Placental pericyte (primary cell): ENCODE results near the gene PVR. TPM values are rescaled to one million over a fixed set of nuclear protein-coding genes. Genes with fewer than 3 reads are reported as not detected.

ENCODE experiments used
- total RNA-seq: library from RNA; depleted of rRNA; stranded (reverse); fragments of >200 nt; gene quantifications from 2 replicates; pipeline ENCODE4 v1.2.3, GENCODE V29; 2012

PVR gene, protein sequence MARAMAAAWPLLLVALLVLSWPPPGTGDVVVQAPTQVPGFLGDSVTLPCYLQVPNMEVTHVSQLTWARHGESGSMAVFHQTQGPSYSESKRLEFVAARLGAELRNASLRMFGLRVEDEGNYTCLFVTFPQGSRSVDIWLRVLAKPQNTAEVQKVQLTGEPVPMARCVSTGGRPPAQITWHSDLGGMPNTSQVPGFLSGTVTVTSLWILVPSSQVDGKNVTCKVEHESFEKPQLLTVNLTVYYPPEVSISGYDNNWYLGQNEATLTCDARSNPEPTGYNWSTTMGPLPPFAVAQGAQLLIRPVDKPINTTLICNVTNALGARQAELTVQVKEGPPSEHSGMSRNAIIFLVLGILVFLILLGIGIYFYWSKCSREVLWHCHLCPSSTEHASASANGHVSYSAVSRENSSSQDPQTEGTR
- total RNA-seq, result 95.6 and 162 TPM in 2 replicates

DNA sequence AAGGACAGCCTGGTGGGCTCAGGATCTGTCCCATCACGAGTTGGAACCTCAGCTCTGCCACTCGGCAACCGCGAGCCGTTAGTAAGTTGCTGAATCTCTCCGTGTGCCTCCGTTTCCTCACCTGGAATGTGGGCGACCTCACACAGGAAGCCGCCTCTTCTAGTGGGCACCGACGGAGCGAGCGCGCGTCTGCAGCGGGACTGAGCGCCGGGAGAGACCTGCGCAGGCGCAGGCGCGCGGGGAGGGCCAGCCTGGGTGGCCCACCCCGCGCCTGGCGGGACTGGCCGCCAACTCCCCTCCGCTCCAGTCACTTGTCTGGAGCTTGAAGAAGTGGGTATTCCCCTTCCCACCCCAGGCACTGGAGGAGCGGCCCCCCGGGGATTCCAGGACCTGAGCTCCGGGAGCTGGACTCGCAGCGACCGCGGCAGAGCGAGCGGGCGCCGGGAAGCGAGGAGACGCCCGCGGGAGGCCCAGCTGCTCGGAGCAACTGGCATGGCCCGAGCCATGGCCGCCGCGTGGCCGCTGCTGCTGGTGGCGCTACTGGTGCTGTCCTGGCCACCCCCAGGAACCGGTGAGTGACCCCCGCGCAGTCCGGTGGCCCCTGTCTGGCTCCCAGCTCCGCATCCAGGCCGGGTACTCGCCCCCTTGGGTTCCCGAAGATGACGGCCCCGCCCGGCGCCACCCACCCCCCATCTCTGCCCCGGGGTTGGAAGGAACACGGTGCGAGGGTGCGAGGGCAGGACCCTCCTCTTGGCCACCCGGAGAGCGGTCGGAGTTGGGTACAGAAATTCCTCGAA, at the start of gene PVR:
Gene PVR (plus strand): TSS at position 306 of the 797 bp plus-strand sequence. CDS start 187 bp downstream, at position 493.

DNA sequence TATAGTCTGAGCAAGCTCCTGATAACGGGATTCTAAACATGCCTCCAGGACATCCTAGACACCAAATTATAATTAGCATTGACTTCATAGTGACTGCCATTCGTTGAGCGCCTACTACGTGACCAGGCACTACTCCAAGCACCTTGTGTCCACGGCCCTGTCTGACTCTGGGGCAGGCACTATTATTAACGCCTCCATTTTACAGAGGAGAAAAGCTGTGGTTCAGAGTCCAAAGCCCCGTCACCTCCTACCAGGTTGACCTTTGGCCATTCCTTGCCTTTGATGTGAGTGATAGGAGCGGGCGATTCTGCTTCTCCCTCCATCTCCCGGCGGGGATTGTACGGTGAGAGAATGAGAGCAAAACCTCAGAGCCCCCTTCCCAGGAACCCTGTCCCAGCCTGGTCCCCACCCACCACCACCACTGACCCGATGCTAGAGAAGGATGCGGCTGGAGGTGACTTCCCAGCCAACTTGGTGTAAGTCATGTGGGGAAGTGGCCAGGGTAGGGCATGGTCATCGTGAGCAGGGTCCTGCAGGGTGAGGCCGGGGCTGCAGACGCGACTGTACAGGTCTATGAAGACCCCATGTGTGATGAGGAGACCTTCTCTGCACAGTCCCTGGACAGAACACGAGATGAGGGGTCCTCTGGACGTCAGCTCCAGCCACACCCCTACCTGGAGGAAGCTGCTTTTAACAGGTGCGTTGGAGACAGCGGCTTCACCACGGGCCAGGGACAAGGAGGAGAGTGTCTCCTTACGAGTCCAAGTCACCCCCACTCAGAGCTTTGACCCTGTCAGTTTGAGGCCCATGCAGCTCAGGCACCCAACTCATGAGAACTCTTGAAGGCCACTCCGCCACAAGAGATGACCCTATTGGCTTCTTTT, 30.2 kb upstream of the PVR start, which contains the start of gene IGSF23:
Gene IGSF23 (plus strand): TSS at position 269 of the 884 bp plus-strand sequence. CDS start 83 bp downstream, at position 352.

DNA sequence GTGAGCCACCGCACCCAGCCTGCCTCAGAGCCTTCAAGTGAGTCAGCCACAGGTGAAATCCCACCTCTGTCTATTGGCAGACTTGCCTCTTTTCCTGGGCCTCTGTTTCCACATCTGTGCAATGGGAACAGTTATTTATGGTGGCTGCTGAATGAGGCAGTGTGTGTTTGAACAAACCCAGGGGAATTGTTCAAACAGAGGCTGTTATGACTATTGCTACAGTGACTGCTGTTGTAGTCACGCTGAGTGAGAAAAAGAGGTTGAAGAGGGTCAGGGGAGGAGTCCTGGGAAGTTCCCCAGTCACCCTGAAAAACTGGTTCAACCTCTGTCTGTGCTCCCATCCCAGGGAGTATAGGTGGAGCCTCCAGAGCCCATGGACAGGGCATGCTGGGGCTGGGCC, 27.7 kb downstream of the PVR start, which contains the start of gene CEACAM19:
Gene CEACAM19 (plus strand): TSS at position 83 of the 400 bp plus-strand sequence. CDS start 450 bp downstream, outside the sequence.

DNA sequence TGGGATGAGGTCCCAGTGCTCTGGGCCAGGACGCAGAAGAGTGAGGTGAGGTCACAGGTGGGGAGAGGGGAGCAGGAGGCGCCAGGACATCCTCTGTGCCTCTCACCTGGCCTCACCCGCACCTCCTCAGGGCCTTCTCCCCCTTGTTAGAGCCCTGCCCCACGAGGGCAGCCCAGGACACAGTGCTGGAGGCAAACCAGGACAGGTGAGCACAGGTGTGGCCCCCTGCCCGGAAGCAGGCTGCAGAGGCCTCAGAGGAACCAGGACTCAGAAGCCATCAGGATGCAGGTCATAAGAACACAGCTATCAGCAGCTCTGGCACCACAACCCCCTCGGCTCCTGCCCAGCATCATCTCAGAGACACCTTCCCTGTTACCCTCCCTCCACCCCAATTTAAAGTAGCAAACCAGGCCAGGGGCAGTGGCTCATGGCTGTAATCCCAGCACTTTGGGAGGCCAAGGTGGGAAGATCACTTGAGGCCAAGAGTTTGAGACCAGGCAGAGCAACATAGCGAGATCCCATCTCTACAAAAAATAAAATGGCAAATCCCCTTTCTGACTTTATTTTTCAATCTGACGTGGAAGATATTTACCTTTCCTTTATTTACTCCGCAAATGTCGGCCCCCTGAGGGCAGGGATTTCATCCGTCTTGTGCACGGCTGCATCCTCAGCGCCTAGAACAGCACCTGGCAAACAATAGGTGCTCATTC, 54.9 kb downstream of the PVR start, which contains the start of gene CEACAM16:
Gene CEACAM16 (plus strand): TSS at position 660 of the 710 bp plus-strand sequence. CDS start 2,306 bp downstream, outside the sequence.

Other genes starting within 250 kb of the PVR start
- gene ZNF285, start 242.3 kb upstream of the PVR start, total RNA-seq, result 1.4 and 2.8 TPM in 2 replicates
- gene ZNF229, start 195.4 kb upstream of the PVR start, total RNA-seq, result 12.7 and 18.6 TPM in 2 replicates
- 7.4 and 8.7 TPM in 2 replicates for gene ZNF180, start 143.4 kb upstream of the PVR start, total RNA-seq
- gene CEACAM20, start 114.2 kb upstream of the PVR start, total RNA-seq, result not detected in 2 replicates
- not detected in 2 replicates for gene IGSF23, start 30.3 kb upstream of the PVR start, total RNA-seq
- 1.3 and 2.6 TPM in 2 replicates for gene CEACAM19, start 27.6 kb downstream of the PVR start, total RNA-seq
- gene CEACAM16, start 55.2 kb downstream of the PVR start, total RNA-seq, result under 0.01 TPM in 1 of 2 replicates, not detected in the other
- 15.3 TPM in 2 replicates for gene BCL3, start 104.8 kb downstream of the PVR start, total RNA-seq
- gene CBLC, start 134.0 kb downstream of the PVR start, total RNA-seq, result 0.57 TPM in 1 of 2 replicates, not detected in the other
- 6.1 and 7.4 TPM in 2 replicates for gene BCAM, start 165.2 kb downstream of the PVR start, total RNA-seq
- 127 and 152 TPM in 2 replicates for gene NECTIN2, start 202.4 kb downstream of the PVR start, total RNA-seq
- 65.9 and 144 TPM in 2 replicates for gene TOMM40, start 247.3 kb downstream of the PVR start, total RNA-seq